ENCODE measurements around the gene RPS29. TPM values are rescaled to one million over a fixed set of nuclear protein-coding genes. Genes with fewer than 3 reads are reported as not detected.

RPS29 gene
- total and polyA plus RNA-seq, 2 of the 13 experiments (the other 11 are each of a cell fraction or from before 2014, with no cell fraction given), result 4,303 to 8,215 TPM

DNA sequence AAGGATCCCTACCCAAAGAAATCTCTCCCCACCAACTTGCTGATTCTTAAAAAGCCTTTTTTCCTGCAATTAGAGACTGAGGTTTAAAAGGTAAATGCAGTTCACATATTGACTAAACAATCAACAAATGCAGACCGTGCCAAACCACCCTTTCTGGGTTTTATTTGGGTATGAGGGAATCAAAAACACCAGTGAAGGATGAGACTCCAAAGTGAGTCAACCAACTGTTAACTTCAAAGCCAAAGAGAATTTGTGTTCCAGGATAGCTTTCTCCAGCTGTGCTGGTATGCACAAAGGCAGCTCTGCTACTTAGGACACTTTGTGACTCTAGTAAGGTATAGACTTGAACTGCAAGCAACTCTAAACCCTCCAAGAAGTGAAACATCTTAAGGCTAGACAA, 39.4 kb downstream of the RPS29 start:
- Histone ChIP-seq H3K36me3 (replicated peaks in 1 of 2; ENCODE audit: control insufficient read depth in 1 of 2, insufficient read depth in 2 of 2, low read length in 2 of 2) (no peaks in the 10 kb centered on the region), H3K9me3 (ENCODE audit: low read length) (peaks cover 4% of the 10 kb centered on the region; the same call in 1 of the 2 replicates), H3K27me3 (ENCODE audit: control insufficient read depth in 1 of 2, insufficient read depth in 2 of 2, low read length in 2 of 2) (no peaks in the 10 kb centered on the region; a peak in 1 of 5 replicates), H3K79me2 (ENCODE audit: insufficient read depth, low read length) (no peaks in the 10 kb centered on the region), H3K4me3 (replicated peaks in 1 of 3; ENCODE audit: insufficient read depth in 1 of 3, low read depth in 2 of 3, low read length in 3 of 3) (no peak overlapping the region), H2AFZ (ENCODE audit: low read length) (no peak overlapping the region), H3K9ac (ENCODE audit: insufficient read depth, low read depth, low read length) (no peak overlapping the region), H3K4me2 (ENCODE audit: low read depth, low read length) (no peak overlapping the region), H3K4me1 (ENCODE audit: insufficient read depth, low read length) (peaks cover 23% of the 10 kb centered on the region), H3K27ac (ENCODE audit: extremely low read length, insufficient read depth, low read length) (no peak overlapping the region), H4K20me1 (ENCODE audit: insufficient read depth, low read length) (no peaks in the 10 kb centered on the region)
- CTCF ChIA-PET (ENCODE audit: low intra/inter-chr PET ratio, low total read pairs), result no interaction called here
- WGBS (ENCODE audit: low lambda C conversion rate), result 0% methylated on average over 1 of the region's 1 CpG
- POLR2A ChIA-PET, result no interaction called here
- no peak for TF ChIP-seq ZNF124 (CRISPR knock-in tag; IDR thresholded peaks at IDR 0.05)
- no peak for TF ChIP-seq RNF2 (conservative IDR thresholded peaks at IDR 0.05; ENCODE audit: low read depth)
- no peak for TF ChIP-seq ZNF564 (CRISPR knock-in tag; IDR thresholded peaks at IDR 0.05)
- TF ChIP-seq ZBTB38 (CRISPR knock-in tag; IDR thresholded peaks at IDR 0.05), result no peak
- TF ChIP-seq ZNF3 (CRISPR knock-in tag; IDR thresholded peaks at IDR 0.05), result no peak
- TF ChIP-seq, protein P1, sequence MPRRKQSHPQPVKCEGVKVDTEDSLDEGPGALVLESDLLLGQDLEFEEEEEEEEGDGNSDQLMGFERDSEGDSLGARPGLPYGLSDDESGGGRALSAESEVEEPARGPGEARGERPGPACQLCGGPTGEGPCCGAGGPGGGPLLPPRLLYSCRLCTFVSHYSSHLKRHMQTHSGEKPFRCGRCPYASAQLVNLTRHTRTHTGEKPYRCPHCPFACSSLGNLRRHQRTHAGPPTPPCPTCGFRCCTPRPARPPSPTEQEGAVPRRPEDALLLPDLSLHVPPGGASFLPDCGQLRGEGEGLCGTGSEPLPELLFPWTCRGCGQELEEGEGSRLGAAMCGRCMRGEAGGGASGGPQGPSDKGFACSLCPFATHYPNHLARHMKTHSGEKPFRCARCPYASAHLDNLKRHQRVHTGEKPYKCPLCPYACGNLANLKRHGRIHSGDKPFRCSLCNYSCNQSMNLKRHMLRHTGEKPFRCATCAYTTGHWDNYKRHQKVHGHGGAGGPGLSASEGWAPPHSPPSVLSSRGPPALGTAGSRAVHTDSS (CRISPR knock-in tag; conservative IDR thresholded peaks at IDR 0.05), result no peak
- TF ChIP-seq, protein P2, sequence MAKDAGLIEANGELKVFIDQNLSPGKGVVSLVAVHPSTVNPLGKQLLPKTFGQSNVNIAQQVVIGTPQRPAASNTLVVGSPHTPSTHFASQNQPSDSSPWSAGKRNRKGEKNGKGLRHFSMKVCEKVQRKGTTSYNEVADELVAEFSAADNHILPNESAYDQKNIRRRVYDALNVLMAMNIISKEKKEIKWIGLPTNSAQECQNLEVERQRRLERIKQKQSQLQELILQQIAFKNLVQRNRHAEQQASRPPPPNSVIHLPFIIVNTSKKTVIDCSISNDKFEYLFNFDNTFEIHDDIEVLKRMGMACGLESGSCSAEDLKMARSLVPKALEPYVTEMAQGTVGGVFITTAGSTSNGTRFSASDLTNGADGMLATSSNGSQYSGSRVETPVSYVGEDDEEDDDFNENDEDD (CRISPR knock-in tag; IDR thresholded peaks at IDR 0.05; ENCODE audit: borderline replicate concordance), result no peak
- TF ChIP-seq RFX1 (IDR thresholded peaks at IDR 0.05), result no peak
- TF ChIP-seq NFYB (CRISPR knock-in tag; IDR thresholded peaks at IDR 0.05), result no peak
- TF ChIP-seq ZSCAN22 (CRISPR knock-in tag; IDR thresholded peaks at IDR 0.05), result no peak
- TF ChIP-seq TAF15 (IDR thresholded peaks at IDR 0.05; ENCODE audit: low read depth, low read length, poor library complexity, severe bottlenecking), result no peak
- no peak for TF ChIP-seq MBNL3 (CRISPR knock-in tag; conservative IDR thresholded peaks at IDR 0.05)
- intact Hi-C loops (cut with micrococcal nuclease; ENCODE audit: unreplicated experiment), result no loop called here
- DNase-seq (ENCODE audit: low spot score), result no peak
- in situ Hi-C loops (cut with HindIII; ENCODE audit: extremely low pct_ligation_motif_present, low pct_unique_long_range_greater_than_20kb), result no loop called here
- no peak for ATAC-seq
- no TSS peak for BruUV-seq (replicated peaks)
- FAIRE-seq, result no peak
